MM.1S (cell line): ENCODE data around the gene COLGALT1.

Source experiments
- CTCF ChIP-seq: fragments of 300-600 bp; sonication (generic); IDR thresholded peaks from 2 replicates; pipeline ENCODE4 v1.5.1; 2016; ENCODE audit warnings: antibody characterized with exemption, low read length, mixed read lengths
- EZH2phosphoT487 ChIP-seq: fragments of 300-600 bp; sonication (generic); IDR thresholded peaks from 2 replicates; pipeline ENCODE4 v1.6.1; 2018; ENCODE audit warnings: antibody characterized with exemption, low read length

- TF ChIP-seq CTCF (no peak), EZH2phosphoT487 (no peak)
These were observed 37.6 kb upstream of the COLGALT1 start for GRCh38 chr19:17517898-17518297.
